ENCODE measurements around the gene CCM2L.

CCM2L gene

GRCh38 chr20:32003325-32003724, 6.9 kb upstream of the CCM2L start:
- Histone ChIP-seq H3K36me3 (ENCODE audit: low read length) (no peaks in the 10 kb centered on the region), H3K79me2 (ENCODE audit: insufficient read depth, low read length) (no peaks in the 10 kb centered on the region), H4K20me1 (ENCODE audit: low read depth, low read length) (no peaks in the 10 kb centered on the region), H3K9me3 (ENCODE audit: insufficient read depth, low read length) (no peaks in the 10 kb centered on the region), H3K9me2 (replicated peaks; ENCODE audit: insufficient read depth, low read length) (no peaks in the 10 kb centered on the region), H3K4me3 (ENCODE audit: insufficient read depth, low read length, poor library complexity, severe bottlenecking) (no peak overlapping the region), H3K27me3 (ENCODE audit: low read length) (no peaks in the 10 kb centered on the region), H3K9ac (ENCODE audit: low read length) (no peak overlapping the region), H3K27ac (ENCODE audit: low read depth, low read length) (no peak overlapping the region), H3K4me2 (ENCODE audit: low read depth, low read length, poor library complexity, severe bottlenecking) (no peak overlapping the region), H3F3A (ENCODE audit: insufficient read depth) (no peaks in the 10 kb centered on the region), H2AFZ (ENCODE audit: low read depth, low read length, severe bottlenecking) (no peak overlapping the region)
- TF ChIP-seq EZH2phosphoT487 (conservative IDR thresholded peaks at IDR 0.05; ENCODE audit: low read length) = no peak
- no peak for TF ChIP-seq CTCF (IDR thresholded peaks at IDR 0.05; ENCODE audit: insufficient read depth, low read length, poor library complexity, severe bottlenecking)

GRCh38 chr20:32004963-32005362, 5.3 kb upstream of the CCM2L start:
- Histone ChIP-seq H4K20me1 (ENCODE audit: low read depth, low read length) (no peaks in the 10 kb centered on the region), H3K79me2 (ENCODE audit: insufficient read depth, low read length) (no peaks in the 10 kb centered on the region), H3K4me3 (ENCODE audit: insufficient read depth, low read length, poor library complexity, severe bottlenecking) (no peak overlapping the region), H3F3A (ENCODE audit: insufficient read depth) (no peaks in the 10 kb centered on the region), H3K4me2 (ENCODE audit: low read depth, low read length, poor library complexity, severe bottlenecking) (no peak overlapping the region), H3K9ac (ENCODE audit: low read length) (no peak overlapping the region), H3K36me3 (ENCODE audit: low read length) (no peaks in the 10 kb centered on the region), H3K9me3 (ENCODE audit: insufficient read depth, low read length) (no peaks in the 10 kb centered on the region), H3K9me2 (replicated peaks; ENCODE audit: insufficient read depth, low read length) (no peaks in the 10 kb centered on the region), H2AFZ (ENCODE audit: low read depth, low read length, severe bottlenecking) (no peak overlapping the region), H3K27me3 (ENCODE audit: low read length) (no peaks in the 10 kb centered on the region), H3K27ac (ENCODE audit: low read depth, low read length) (no peak overlapping the region)
- TF ChIP-seq EZH2phosphoT487 (conservative IDR thresholded peaks at IDR 0.05; ENCODE audit: low read length) (no peak), CTCF (IDR thresholded peaks at IDR 0.05; ENCODE audit: insufficient read depth, low read length, poor library complexity, severe bottlenecking) (no peak)

GRCh38 chr20:32006053-32006452, 4.2 kb upstream of the CCM2L start:
- no peaks in the 10 kb centered on the region for H3K36me3 ChIP-seq (ENCODE audit: low read length)
- H4K20me1 ChIP-seq (ENCODE audit: low read depth, low read length) = no peaks in the 10 kb centered on the region
- no peak overlapping the region for H3K9ac ChIP-seq (ENCODE audit: low read length)
- no peaks in the 10 kb centered on the region for H3K27me3 ChIP-seq (ENCODE audit: low read length)
- no peaks in the 10 kb centered on the region for H3K9me2 ChIP-seq (replicated peaks; ENCODE audit: insufficient read depth, low read length)
- no peaks in the 10 kb centered on the region for H3K79me2 ChIP-seq (ENCODE audit: insufficient read depth, low read length)
- no peak for TF ChIP-seq CTCF (IDR thresholded peaks at IDR 0.05; ENCODE audit: insufficient read depth, low read length, poor library complexity, severe bottlenecking)
- TF ChIP-seq EZH2phosphoT487 (conservative IDR thresholded peaks at IDR 0.05; ENCODE audit: low read length) = no peak
- H3K27ac ChIP-seq (ENCODE audit: low read depth, low read length) = no peak overlapping the region
- no peak overlapping the region for H3K4me3 ChIP-seq (ENCODE audit: insufficient read depth, low read length, poor library complexity, severe bottlenecking)
- H3K9me3 ChIP-seq (ENCODE audit: insufficient read depth, low read length) = no peaks in the 10 kb centered on the region
- H3K4me2 ChIP-seq (ENCODE audit: low read depth, low read length, poor library complexity, severe bottlenecking) = no peak overlapping the region
- H3F3A ChIP-seq (ENCODE audit: insufficient read depth) = no peaks in the 10 kb centered on the region
- no peak overlapping the region for H2AFZ ChIP-seq (ENCODE audit: low read depth, low read length, severe bottlenecking)
